Measurements from ENCODE around the gene S100A5.

- TF ChIP-seq YY1 (IDR thresholded peaks at IDR 0.05; ENCODE audit: borderline replicate concordance in 1 of 3, control insufficient read depth in 1 of 3, extremely low read depth in 1 of 3, insufficient read depth in 3 of 3, insufficient read length in 1 of 3, insufficient replicate concordance in 2 of 3, low read depth in 1 of 3, low read length in 2 of 3) (no peak), TAF1 (IDR thresholded peaks at IDR 0.05; ENCODE audit: control insufficient read depth, extremely low read depth, insufficient read depth, low read length, severe bottlenecking) (no peak), SMAD1 (IDR thresholded peaks at IDR 0.05; ENCODE audit: low read depth, low read length, partially characterized antibody) (no peak), FOXA1 (IDR thresholded peaks at IDR 0.05; ENCODE audit: borderline replicate concordance) (no peak), EZH2 (IDR thresholded peaks at IDR 0.05; ENCODE audit: borderline replicate concordance, low read depth, low read length) (no peak), PHF8 (IDR thresholded peaks at IDR 0.05; ENCODE audit: borderline replicate concordance, low read length) (no peak), SP2 (IDR thresholded peaks at IDR 0.05; ENCODE audit: extremely low read depth, low read depth, low read length, poor library complexity, severe bottlenecking) (no peak)
- TF ChIP-seq, protein P1, sequence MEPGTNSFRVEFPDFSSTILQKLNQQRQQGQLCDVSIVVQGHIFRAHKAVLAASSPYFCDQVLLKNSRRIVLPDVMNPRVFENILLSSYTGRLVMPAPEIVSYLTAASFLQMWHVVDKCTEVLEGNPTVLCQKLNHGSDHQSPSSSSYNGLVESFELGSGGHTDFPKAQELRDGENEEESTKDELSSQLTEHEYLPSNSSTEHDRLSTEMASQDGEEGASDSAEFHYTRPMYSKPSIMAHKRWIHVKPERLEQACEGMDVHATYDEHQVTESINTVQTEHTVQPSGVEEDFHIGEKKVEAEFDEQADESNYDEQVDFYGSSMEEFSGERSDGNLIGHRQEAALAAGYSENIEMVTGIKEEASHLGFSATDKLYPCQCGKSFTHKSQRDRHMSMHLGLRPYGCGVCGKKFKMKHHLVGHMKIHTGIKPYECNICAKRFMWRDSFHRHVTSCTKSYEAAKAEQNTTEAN (CRISPR knock-in tag; IDR thresholded peaks at IDR 0.05): no peak
- TF ChIP-seq, protein P2, sequence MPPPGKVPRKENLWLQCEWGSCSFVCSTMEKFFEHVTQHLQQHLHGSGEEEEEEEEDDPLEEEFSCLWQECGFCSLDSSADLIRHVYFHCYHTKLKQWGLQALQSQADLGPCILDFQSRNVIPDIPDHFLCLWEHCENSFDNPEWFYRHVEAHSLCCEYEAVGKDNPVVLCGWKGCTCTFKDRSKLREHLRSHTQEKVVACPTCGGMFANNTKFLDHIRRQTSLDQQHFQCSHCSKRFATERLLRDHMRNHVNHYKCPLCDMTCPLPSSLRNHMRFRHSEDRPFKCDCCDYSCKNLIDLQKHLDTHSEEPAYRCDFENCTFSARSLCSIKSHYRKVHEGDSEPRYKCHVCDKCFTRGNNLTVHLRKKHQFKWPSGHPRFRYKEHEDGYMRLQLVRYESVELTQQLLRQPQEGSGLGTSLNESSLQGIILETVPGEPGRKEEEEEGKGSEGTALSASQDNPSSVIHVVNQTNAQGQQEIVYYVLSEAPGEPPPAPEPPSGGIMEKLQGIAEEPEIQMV (tag; conservative IDR thresholded peaks at IDR 0.05; ENCODE audit: low read depth): no peak
- TF ChIP-seq, protein P3, sequence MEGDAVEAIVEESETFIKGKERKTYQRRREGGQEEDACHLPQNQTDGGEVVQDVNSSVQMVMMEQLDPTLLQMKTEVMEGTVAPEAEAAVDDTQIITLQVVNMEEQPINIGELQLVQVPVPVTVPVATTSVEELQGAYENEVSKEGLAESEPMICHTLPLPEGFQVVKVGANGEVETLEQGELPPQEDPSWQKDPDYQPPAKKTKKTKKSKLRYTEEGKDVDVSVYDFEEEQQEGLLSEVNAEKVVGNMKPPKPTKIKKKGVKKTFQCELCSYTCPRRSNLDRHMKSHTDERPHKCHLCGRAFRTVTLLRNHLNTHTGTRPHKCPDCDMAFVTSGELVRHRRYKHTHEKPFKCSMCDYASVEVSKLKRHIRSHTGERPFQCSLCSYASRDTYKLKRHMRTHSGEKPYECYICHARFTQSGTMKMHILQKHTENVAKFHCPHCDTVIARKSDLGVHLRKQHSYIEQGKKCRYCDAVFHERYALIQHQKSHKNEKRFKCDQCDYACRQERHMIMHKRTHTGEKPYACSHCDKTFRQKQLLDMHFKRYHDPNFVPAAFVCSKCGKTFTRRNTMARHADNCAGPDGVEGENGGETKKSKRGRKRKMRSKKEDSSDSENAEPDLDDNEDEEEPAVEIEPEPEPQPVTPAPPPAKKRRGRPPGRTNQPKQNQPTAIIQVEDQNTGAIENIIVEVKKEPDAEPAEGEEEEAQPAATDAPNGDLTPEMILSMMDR (IDR thresholded peaks at IDR 0.05 in 2 of 3, conservative IDR thresholded peaks at IDR 0.05 in 1 of 3; ENCODE audit: insufficient read depth in 2 of 3, low read depth in 1 of 3, low read length in 3 of 3): no peak
These were observed 44.3 kb upstream of the S100A5 start for GRCh38 chr1:153585006-153585405.

All from K562 (cell line).